Loucy (cell line): Measurements from ENCODE around the gene HTR2A.

Experiments used
- H2AFZ ChIP-seq: fragments of 200-600 bp; sonication (generic); 2 replicates; pipeline ENCODE4 v1.6.0; 2016; ENCODE audit warnings: antibody characterized with exemption, mild to moderate bottlenecking, low read length, moderate library complexity
- H3F3A ChIP-seq: fragments of 200-600 bp; 2 replicates; pipeline ENCODE4 v1.6.0; 2016; ENCODE audit warnings: antibody characterized with exemption, low read depth, mild to moderate bottlenecking
- H3K27me3 ChIP-seq: fragments of 200-600 bp; sonication (generic); 2 replicates; pipeline ENCODE4 v1.6.1; 2014; ENCODE audit warnings: low read length, mild to moderate bottlenecking; ENCODE audit not compliant: insufficient read depth, poor library complexity, severe bottlenecking
- H3K36me3 ChIP-seq: fragments of 200-600 bp; sonication (generic); 2 replicates; pipeline ENCODE4 v1.6.1; 2016; ENCODE audit warnings: low read length; ENCODE audit not compliant: insufficient read depth
- H3K4me1 ChIP-seq: fragments of 200-600 bp; sonication (generic); 2 replicates; pipeline ENCODE4 v1.5.1; 2014; ENCODE audit warnings: low read length, mild to moderate bottlenecking; ENCODE audit not compliant: insufficient read depth, poor library complexity, severe bottlenecking
- H3K4me2 ChIP-seq: fragments of 200-600 bp; sonication (generic); 2 replicates; pipeline ENCODE4 v1.6.0; 2014; ENCODE audit warnings: antibody characterized with exemption, low read length, low read depth, mild to moderate bottlenecking; ENCODE audit not compliant: poor library complexity, severe bottlenecking
- H3K4me3 ChIP-seq: fragments of 200-600 bp; sonication (generic); 2 replicates; pipeline ENCODE4 v1.5.1; 2014; ENCODE audit warnings: low read length, mild to moderate bottlenecking, mixed read lengths; ENCODE audit not compliant: poor library complexity, severe bottlenecking
- H3K79me2 ChIP-seq: fragments of 200-600 bp; sonication (generic); 2 replicates; pipeline ENCODE4 v1.6.1; 2014; ENCODE audit warnings: low read length; ENCODE audit not compliant: insufficient read depth
- H3K9ac ChIP-seq: fragments of 200-600 bp; sonication (generic); 2 replicates; pipeline ENCODE4 v1.6.0; 2014; ENCODE audit warnings: mild to moderate bottlenecking, low read depth, low read length, moderate library complexity; ENCODE audit not compliant: poor library complexity, severe bottlenecking
- H3K9me2 ChIP-seq: fragments of 200-600 bp; sonication (generic); replicated peaks from 2 replicates; pipeline ENCODE4 v1.6.1; 2016; ENCODE audit warnings: low read depth, low read length, mixed read lengths
- H3K9me3 ChIP-seq: fragments of 200-600 bp; sonication (generic); 2 replicates; pipeline ENCODE4 v1.6.1; 2014; ENCODE audit warnings: mild to moderate bottlenecking, antibody characterized with exemption, low read length, low read depth; ENCODE audit not compliant: insufficient read depth
- H4K20me1 ChIP-seq: fragments of 200-600 bp; sonication (generic); 2 replicates; pipeline ENCODE4 v1.6.0; 2014; ENCODE audit warnings: antibody characterized with exemption, low read length, mild to moderate bottlenecking; ENCODE audit not compliant: insufficient read depth, poor library complexity, severe bottlenecking
- EZH2phosphoT487 ChIP-seq: fragments of 200-600 bp; IDR thresholded peaks from 2 replicates; pipeline ENCODE4 v1.6.1; 2018; ENCODE audit warnings: antibody characterized with exemption, mild to moderate bottlenecking, moderate library complexity, borderline replicate concordance
- TF ChIP-seq, protein P1 (sequence below): fragments of 200-600 bp; sonication (generic); conservative IDR thresholded peaks from 2 replicates; pipeline ENCODE4 v1.5.1; 2014; ENCODE audit warnings: mild to moderate bottlenecking, antibody characterized with exemption, low read length

Gene HTR2A

DNA sequence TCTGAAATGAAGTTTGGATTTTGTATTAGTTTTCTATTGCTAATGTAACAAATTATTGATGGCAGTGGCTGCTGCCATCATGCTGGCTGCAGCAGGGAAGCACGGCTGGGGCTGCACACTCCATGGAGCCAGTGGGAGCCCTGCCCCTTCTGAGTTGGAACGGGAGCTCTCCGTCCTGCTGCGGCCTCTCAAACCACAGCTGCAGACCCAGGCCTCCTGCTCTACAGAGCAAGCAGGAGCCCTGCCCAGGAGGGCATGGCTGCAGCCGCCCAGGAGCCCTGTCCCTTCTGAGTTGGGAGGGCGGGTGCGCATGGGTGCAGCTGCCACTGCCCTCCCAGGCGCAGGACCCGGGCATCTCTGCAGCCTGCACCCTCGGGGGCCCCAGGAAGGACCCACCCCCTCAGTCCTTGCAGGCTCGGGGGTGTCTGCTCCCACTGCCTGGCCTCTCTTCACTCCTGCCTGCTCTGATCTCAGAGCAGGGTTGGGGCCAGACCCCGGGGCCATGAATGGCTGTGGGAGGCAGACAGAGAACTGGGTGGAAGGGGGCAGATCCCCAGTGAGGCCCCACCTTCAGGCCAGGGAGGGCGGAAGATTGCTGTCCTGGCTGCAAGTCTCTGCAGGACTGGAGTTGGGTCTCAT, 78.9 kb downstream of the HTR2A start:
- Histone ChIP-seq H3K9me3 (peaks cover 1% of the 10 kb centered on the region; the same call in 1 of the 2 replicates), H3F3A (no peaks in the 10 kb centered on the region), H3K9ac (no peak overlapping the region), H3K4me3 (no peak overlapping the region), H3K9me2 (no peaks in the 10 kb centered on the region), H3K4me2 (no peak overlapping the region), H3K79me2 (no peaks in the 10 kb centered on the region), H3K36me3 (no peaks in the 10 kb centered on the region), H3K27me3 (no peaks in the 10 kb centered on the region), H2AFZ (no peak overlapping the region), H4K20me1 (no peaks in the 10 kb centered on the region), H3K4me1 (no peaks in the 10 kb centered on the region)
- TF ChIP-seq, protein P1, sequence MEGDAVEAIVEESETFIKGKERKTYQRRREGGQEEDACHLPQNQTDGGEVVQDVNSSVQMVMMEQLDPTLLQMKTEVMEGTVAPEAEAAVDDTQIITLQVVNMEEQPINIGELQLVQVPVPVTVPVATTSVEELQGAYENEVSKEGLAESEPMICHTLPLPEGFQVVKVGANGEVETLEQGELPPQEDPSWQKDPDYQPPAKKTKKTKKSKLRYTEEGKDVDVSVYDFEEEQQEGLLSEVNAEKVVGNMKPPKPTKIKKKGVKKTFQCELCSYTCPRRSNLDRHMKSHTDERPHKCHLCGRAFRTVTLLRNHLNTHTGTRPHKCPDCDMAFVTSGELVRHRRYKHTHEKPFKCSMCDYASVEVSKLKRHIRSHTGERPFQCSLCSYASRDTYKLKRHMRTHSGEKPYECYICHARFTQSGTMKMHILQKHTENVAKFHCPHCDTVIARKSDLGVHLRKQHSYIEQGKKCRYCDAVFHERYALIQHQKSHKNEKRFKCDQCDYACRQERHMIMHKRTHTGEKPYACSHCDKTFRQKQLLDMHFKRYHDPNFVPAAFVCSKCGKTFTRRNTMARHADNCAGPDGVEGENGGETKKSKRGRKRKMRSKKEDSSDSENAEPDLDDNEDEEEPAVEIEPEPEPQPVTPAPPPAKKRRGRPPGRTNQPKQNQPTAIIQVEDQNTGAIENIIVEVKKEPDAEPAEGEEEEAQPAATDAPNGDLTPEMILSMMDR = no peak
- TF ChIP-seq EZH2phosphoT487 = no peak

DNA sequence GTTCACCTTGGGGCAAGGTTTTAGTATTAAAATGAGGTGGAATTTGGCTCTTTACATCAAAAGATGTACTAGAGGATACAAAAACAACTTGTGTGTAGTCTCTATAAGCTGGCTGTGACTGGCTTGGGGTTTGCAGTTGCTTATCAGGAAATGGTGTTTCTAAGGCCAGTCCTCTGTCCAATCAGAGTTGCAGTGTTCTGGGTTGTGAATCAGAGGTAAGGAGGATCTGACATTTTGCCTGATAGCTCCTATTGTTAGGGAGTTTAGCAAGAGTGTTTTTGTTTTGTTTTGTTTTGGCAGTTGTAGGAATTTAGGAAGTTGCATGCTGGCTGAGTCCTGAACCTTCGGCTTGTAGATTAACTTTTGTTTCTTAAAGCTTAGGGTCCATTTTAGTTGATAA, 79.8 kb downstream of the HTR2A start:
- H3K36me3 ChIP-seq = no peaks in the 10 kb centered on the region
- H3K4me2 ChIP-seq = no peak overlapping the region
- H3K9me3 ChIP-seq = peaks cover 10% of the 10 kb centered on the region
- no peak overlapping the region for H3K9ac ChIP-seq
- no peaks in the 10 kb centered on the region for H4K20me1 ChIP-seq
- H3K27me3 ChIP-seq = no peaks in the 10 kb centered on the region
- H3K79me2 ChIP-seq = no peaks in the 10 kb centered on the region
- H3K4me3 ChIP-seq = no peak overlapping the region
- no peaks in the 10 kb centered on the region for H3F3A ChIP-seq
- no peaks in the 10 kb centered on the region for H3K9me2 ChIP-seq
- no peaks in the 10 kb centered on the region for H3K4me1 ChIP-seq
- no peak for TF ChIP-seq EZH2phosphoT487
- TF ChIP-seq, protein P1 = no peak
- peak overlapping the region; percentile 70 for H2AFZ ChIP-seq

DNA sequence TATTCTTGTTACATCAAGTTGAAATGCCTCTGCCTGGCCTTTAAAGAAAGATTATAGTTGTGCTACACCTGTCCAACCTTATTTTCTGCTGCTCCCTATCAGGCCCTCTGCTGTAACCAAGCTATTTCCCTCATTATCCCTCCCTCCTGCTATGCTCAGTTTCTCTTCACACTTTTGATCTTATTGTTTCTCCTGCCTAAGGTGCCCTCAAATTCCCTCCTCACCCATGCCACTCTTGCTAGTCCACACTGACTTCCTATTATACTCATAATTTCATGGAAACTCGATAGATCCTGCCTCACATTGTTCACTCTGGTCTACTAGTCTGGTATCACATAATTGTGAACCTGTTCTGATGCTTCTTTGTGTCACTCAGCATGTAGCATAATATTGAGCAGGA, 80.5 kb downstream of the HTR2A start:
- Histone ChIP-seq H3K79me2 (no peaks in the 10 kb centered on the region), H3K9me2 (no peaks in the 10 kb centered on the region), H3K4me3 (no peak overlapping the region), H3K4me1 (no peaks in the 10 kb centered on the region), H4K20me1 (no peaks in the 10 kb centered on the region), H3K9ac (no peak overlapping the region), H3K27me3 (no peaks in the 10 kb centered on the region), H3F3A (no peaks in the 10 kb centered on the region), H2AFZ (0 out of 2 replicates have a peak overlapping the region, but pooled peaks have one; percentile 19), H3K4me2 (no peak overlapping the region), H3K36me3 (no peaks in the 10 kb centered on the region), H3K9me3 (peaks cover 12% of the 10 kb centered on the region)
- TF ChIP-seq, protein P1 = no peak
- no peak for TF ChIP-seq EZH2phosphoT487
